ENCODE data around the gene EGR4. TPM values are rescaled to one million over a fixed set of nuclear protein-coding genes. Genes with fewer than 3 reads are reported as not detected.

EGR4 gene
- total and polyA plus RNA-seq, 2 donors from 2014 or later: not detected

DNA sequence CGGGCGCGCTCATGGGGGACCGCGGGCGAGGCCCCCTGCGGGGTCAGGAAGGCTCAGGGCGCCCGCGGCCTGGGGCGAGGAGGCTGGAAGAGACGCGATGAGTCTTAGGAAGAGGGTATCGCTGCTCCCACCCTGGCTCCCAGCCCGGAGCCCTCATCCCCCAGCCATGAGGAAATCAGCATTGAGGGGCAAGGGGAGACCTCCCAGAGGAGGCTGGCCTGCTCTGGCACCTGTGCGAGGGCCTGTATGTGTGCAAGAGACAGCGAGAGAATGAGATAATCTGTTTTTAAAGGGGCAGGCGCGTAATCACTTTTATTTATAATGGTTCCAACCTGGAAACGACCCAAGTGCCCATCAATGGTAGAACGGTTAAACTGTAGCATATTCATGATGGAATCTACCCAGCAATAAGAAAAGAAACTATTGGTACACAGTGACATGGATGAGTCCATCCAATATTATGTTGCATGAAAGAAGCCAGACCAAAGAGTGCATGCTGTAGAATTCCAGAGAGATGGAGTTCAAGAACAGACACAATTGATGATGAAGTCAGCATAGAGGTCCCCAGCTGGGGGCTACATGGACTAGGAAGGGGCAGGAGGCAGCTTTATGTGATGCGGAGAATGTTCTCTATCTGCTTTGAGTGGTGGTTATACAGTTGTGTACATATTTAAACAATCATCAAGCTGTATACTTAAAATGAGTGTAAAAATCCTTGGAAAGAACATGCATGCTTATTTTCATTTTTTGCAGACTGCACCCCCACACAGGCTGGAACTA is 23.5 kb downstream of the EGR4 start:
- DNase-seq (no peak), FAIRE-seq (no peak)
- H3K4me3 ChIP-seq (ENCODE audit: low read length in 3 of 3): no peak overlapping the region
- no peaks in the 10 kb centered on the region for H3K36me3 ChIP-seq (ENCODE audit: control insufficient read depth in 2 of 3, insufficient read depth in 3 of 3, low read length in 3 of 3)
- TF ChIP-seq, protein P1, sequence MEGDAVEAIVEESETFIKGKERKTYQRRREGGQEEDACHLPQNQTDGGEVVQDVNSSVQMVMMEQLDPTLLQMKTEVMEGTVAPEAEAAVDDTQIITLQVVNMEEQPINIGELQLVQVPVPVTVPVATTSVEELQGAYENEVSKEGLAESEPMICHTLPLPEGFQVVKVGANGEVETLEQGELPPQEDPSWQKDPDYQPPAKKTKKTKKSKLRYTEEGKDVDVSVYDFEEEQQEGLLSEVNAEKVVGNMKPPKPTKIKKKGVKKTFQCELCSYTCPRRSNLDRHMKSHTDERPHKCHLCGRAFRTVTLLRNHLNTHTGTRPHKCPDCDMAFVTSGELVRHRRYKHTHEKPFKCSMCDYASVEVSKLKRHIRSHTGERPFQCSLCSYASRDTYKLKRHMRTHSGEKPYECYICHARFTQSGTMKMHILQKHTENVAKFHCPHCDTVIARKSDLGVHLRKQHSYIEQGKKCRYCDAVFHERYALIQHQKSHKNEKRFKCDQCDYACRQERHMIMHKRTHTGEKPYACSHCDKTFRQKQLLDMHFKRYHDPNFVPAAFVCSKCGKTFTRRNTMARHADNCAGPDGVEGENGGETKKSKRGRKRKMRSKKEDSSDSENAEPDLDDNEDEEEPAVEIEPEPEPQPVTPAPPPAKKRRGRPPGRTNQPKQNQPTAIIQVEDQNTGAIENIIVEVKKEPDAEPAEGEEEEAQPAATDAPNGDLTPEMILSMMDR (IDR thresholded peaks at IDR 0.05; ENCODE audit: borderline replicate concordance, extremely low read depth, insufficient read depth): no peak
- H3K9ac ChIP-seq (ENCODE audit: low read length in 3 of 3): no peak overlapping the region
- intact Hi-C loops (cut with DNase I): no loop called here
- H3K9me3 ChIP-seq (ENCODE audit: control insufficient read depth in 2 of 3, insufficient read depth in 1 of 3, low read length in 3 of 3): no peaks in the 10 kb centered on the region
- no peak overlapping the region for H3K27ac ChIP-seq (ENCODE audit: low read depth in 2 of 2, low read length in 2 of 2)
- peaks cover 20% of the 10 kb centered on the region for H3K27me3 ChIP-seq (ENCODE audit: control insufficient read depth, insufficient read depth, low read length)
- H3K4me1 ChIP-seq (ENCODE audit: control insufficient read depth in 2 of 3, insufficient read depth in 2 of 3, low read depth in 1 of 3, low read length in 3 of 3): peaks cover 0 to 6% (median 0%) of the 10 kb centered on the region in 3 donors

DNA sequence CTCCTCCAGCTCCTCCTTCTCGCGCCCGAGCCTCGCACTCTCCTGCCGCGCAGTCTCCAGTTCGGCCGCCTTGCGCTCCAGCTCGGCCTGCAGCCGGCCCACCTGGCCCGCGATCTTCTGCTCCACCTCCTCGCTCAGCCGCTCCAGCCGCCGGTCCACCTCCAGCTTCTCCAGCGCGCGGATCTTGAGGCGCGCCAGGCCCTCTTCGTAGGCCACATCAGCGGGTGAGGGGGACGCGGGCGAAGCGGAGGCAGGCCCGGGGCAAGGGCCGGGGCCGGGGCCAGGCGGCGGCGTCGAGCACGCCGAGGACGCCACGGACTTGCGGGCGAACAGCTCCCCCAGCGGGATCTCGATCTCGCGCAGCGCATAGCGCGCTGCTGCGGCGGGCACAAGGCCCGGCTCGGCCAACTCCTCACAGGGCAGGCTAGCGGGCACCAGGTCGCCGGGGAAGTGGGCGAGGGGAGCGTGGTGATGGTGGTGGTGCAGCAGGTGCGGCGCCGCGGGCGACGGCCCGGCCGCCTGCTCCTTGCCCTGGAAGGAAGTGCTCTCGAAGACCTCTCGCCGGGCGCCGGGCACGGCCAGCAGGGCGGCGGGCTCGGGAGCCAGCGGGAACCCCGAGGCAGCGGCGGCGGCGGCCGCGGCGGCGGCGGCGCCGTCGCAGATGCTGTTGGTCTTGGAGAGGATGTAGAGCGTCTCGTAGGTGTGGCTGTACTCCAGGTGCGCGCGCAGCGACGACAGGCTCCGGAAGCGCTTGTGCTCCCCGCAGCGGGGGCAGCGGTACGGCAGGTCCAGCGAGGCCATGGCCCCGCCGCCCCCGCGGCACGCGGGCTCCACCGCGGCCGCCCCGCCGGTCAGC is 24.3 kb downstream of the EGR4 start:
- H3K9ac ChIP-seq (ENCODE audit: low read length in 3 of 3): no peak overlapping the region
- intact Hi-C loops (cut with DNase I): no loop called here
- DNase-seq: peak in 4 of 5 donors; percentile 59 to 63 (median 62)
- H3K4me3 ChIP-seq (ENCODE audit: low read length in 3 of 3): no peak overlapping the region
- H3K36me3 ChIP-seq (ENCODE audit: control insufficient read depth in 2 of 3, insufficient read depth in 3 of 3, low read length in 3 of 3): no peaks in the 10 kb centered on the region
- H3K4me1 ChIP-seq (ENCODE audit: control insufficient read depth in 2 of 3, insufficient read depth in 2 of 3, low read depth in 1 of 3, low read length in 3 of 3): peaks cover 0 to 6% (median 0%) of the 10 kb centered on the region in 3 donors
- no peak overlapping the region for H3K27ac ChIP-seq (ENCODE audit: low read depth in 2 of 2, low read length in 2 of 2)
- TF ChIP-seq, protein P1 (IDR thresholded peaks at IDR 0.05; ENCODE audit: borderline replicate concordance, extremely low read depth, insufficient read depth): no peak
- H3K27me3 ChIP-seq (ENCODE audit: control insufficient read depth, insufficient read depth, low read length): peaks cover 20% of the 10 kb centered on the region
- no peak for FAIRE-seq
- H3K9me3 ChIP-seq (ENCODE audit: control insufficient read depth in 2 of 3, insufficient read depth in 1 of 3, low read length in 3 of 3): no peaks in the 10 kb centered on the region

DNA sequence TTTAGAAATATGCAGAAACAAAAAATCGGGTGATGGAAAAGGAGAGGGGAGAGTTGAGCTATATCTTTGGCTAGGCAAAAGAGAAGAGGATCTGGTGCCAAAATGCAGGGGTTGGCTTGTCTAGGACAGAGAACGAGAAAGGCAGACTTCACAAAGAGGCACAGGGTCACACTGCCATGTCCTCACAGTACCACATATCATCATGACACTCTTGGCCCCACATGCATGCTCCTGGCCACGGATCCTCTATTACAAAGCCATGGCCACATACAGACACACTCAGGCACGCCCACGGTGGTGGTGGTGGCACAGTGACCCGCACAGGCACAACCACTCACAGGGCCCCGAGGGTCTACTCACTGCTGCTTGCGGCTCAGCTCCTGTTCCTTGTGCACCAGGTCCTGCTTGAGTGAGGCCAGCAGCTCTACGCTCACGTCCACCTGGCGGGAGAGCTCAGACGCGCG is 24.9 kb downstream of the EGR4 start:
- H3K9ac ChIP-seq (ENCODE audit: low read length in 3 of 3): no peak overlapping the region
- DNase-seq: peak in 1 of 5 donors; percentile 63
- TF ChIP-seq, protein P1 (IDR thresholded peaks at IDR 0.05; ENCODE audit: borderline replicate concordance, extremely low read depth, insufficient read depth): no peak
- no peaks in the 10 kb centered on the region for H3K9me3 ChIP-seq (ENCODE audit: control insufficient read depth in 2 of 3, insufficient read depth in 1 of 3, low read length in 3 of 3)
- peaks cover 0 to 6% (median 0%) of the 10 kb centered on the region in 3 donors for H3K4me1 ChIP-seq (ENCODE audit: control insufficient read depth in 2 of 3, insufficient read depth in 2 of 3, low read depth in 1 of 3, low read length in 3 of 3)
- FAIRE-seq: no peak
- intact Hi-C loops (cut with DNase I): no loop called here
- no peak overlapping the region for H3K4me3 ChIP-seq (ENCODE audit: low read length in 3 of 3)
- peaks cover 20% of the 10 kb centered on the region for H3K27me3 ChIP-seq (ENCODE audit: control insufficient read depth, insufficient read depth, low read length)
- no peaks in the 10 kb centered on the region for H3K36me3 ChIP-seq (ENCODE audit: control insufficient read depth in 2 of 3, insufficient read depth in 3 of 3, low read length in 3 of 3)
- H3K27ac ChIP-seq (ENCODE audit: low read depth in 2 of 2, low read length in 2 of 2): no peak overlapping the region
